Trophoblast cell (in vitro differentiated cells and primary cell): ENCODE results near the gene TOR2A.

Source experiments
- DNase-seq, 2 donors: peaks; one replicate each; pipeline ENCODE4 v3.0.0-alpha.2; 2016
- H2AFZ ChIP-seq: 2 replicates; pipeline ENCODE4 v1.6.1; 2013; ENCODE audit warnings: low read length, moderate library complexity, mild to moderate bottlenecking; ENCODE audit not compliant: insufficient read depth, poor library complexity
- H2AK5ac ChIP-seq: 2 replicates; pipeline ENCODE4 v1.6.1; 2013; ENCODE audit warnings: mild to moderate bottlenecking, low read length
- H2BK120ac ChIP-seq: 2 replicates; pipeline ENCODE4 v1.6.1; 2013; ENCODE audit warnings: low read length, mild to moderate bottlenecking, moderate library complexity; ENCODE audit not compliant: insufficient read depth, poor library complexity
- H2BK12ac ChIP-seq: 2 replicates; pipeline ENCODE4 v1.6.1; 2013; ENCODE audit warnings: mild to moderate bottlenecking, low read length, moderate library complexity
- H2BK5ac ChIP-seq: 2 replicates; pipeline ENCODE4 v1.6.1; 2013; ENCODE audit warnings: low read length, low read depth, moderate library complexity, mild to moderate bottlenecking; ENCODE audit not compliant: poor library complexity
- H3K14ac ChIP-seq: 2 replicates; pipeline ENCODE4 v1.6.1; 2013; ENCODE audit warnings: mild to moderate bottlenecking, low read length
- H3K18ac ChIP-seq: 2 replicates; pipeline ENCODE4 v1.6.1; 2013; ENCODE audit warnings: mild to moderate bottlenecking, low read length
- H3K23ac ChIP-seq: 2 replicates; pipeline ENCODE4 v1.6.1; 2013; ENCODE audit warnings: low read length
- H3K27ac ChIP-seq: 2 replicates; pipeline ENCODE4 v1.5.1; 2013; ENCODE audit warnings: low read depth, mild to moderate bottlenecking, inconsistent platforms, low read length, moderate library complexity
- H3K27me3 ChIP-seq: 2 replicates; pipeline ENCODE4 v1.6.1; 2013; ENCODE audit warnings: inconsistent platforms, mild to moderate bottlenecking, low read length, moderate library complexity; ENCODE audit not compliant: insufficient read depth
- H3K36me3 ChIP-seq, 2 experiments: 1 replicate in 1 of 2; 2 replicates in 1 of 2; pipeline ENCODE4 v1.6.1; 2013; ENCODE audit warnings: low read length in 2 of 2, mild to moderate bottlenecking in 2 of 2, moderate library complexity in 1 of 2; ENCODE audit not compliant: insufficient read depth in 2 of 2, control insufficient read depth in 1 of 2
- H3K4ac ChIP-seq: 2 replicates; pipeline ENCODE4 v1.6.1; 2013; ENCODE audit warnings: low read depth, mild to moderate bottlenecking, low read length, moderate library complexity
- H3K4me1 ChIP-seq, 2 experiments: 1 replicate in 1 of 2; 2 replicates in 1 of 2; pipeline ENCODE4 v1.6.1; 2013; ENCODE audit warnings: low read length in 2 of 2, mild to moderate bottlenecking in 2 of 2, moderate library complexity in 1 of 2; ENCODE audit not compliant: insufficient read depth in 2 of 2, control insufficient read depth in 1 of 2
- H3K4me2 ChIP-seq: 2 replicates; pipeline ENCODE4 v1.6.1; 2013; ENCODE audit warnings: inconsistent platforms, mild to moderate bottlenecking, low read length, moderate library complexity
- H3K4me3 ChIP-seq: 2 replicates; pipeline ENCODE4 v1.5.1; 2013; ENCODE audit warnings: mild to moderate bottlenecking, low read depth, low read length, inconsistent platforms
- H3K79me1 ChIP-seq: one replicate; pipeline ENCODE4 v1.6.1; 2013; ENCODE audit warnings: low read length
- H3K79me2 ChIP-seq: 2 replicates; pipeline ENCODE4 v1.6.1; 2013; ENCODE audit warnings: low read length, mild to moderate bottlenecking; ENCODE audit not compliant: control insufficient read depth, insufficient read depth, poor library complexity
- H3K9ac ChIP-seq: 2 replicates; pipeline ENCODE4 v1.6.1; 2013; ENCODE audit warnings: mild to moderate bottlenecking, low read length
- H3K9me3 ChIP-seq: 2 replicates; pipeline ENCODE4 v1.6.1; 2013; ENCODE audit warnings: low read depth, mild to moderate bottlenecking, control low read depth, inconsistent platforms, low read length; ENCODE audit not compliant: insufficient read depth
- H4K12ac ChIP-seq: 2 replicates; pipeline ENCODE4 v1.6.1; 2013; ENCODE audit warnings: low read depth, mild to moderate bottlenecking, low read length, moderate library complexity
- H4K8ac ChIP-seq: 2 replicates; pipeline ENCODE4 v1.6.1; 2013; ENCODE audit warnings: low read depth, mild to moderate bottlenecking, low read length, moderate library complexity
- H4K91ac ChIP-seq: one replicate; pipeline ENCODE4 v1.6.1; 2013; ENCODE audit warnings: low read depth, mild to moderate bottlenecking, low read length, moderate library complexity
- WGBS: extraction: QIAGEN DNeasy Blood & Tissue Kit; methylation state at CpG from one replicate; pipeline ENCODE4 v1.1.7; 2013; ENCODE audit warnings: missing lambda C conversion rate; ENCODE audit not compliant: insufficient read length, insufficient coverage; ENCODE audit errors: extremely low coverage; 5-methylcytosine and 5-hydroxymethylcytosine counted together

The TOR2A gene

DNA sequence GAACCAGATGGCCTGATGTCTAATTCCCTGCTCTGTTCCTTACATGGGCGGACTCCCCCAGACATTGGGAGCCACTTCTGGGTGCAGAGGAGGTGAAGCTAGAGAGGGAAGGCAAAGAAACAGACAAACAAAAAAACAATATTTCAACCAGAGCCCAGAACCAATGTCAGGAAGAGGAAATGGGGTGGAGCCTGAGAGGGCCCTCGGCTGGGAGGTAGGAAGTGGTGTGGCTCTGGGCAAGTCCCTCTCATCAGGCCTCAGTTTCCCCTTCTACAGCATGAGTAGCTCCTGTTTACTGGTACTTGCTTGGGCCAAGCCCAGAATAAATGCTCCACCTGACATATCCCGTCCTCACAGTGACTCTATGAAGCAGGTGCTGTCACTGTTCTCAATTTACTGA lies 32.3 kb upstream of the TOR2A start:
- Histone ChIP-seq H3K4me3 (no peak overlapping the region), H4K8ac (no peak overlapping the region), H2AK5ac (no peak overlapping the region), H2BK12ac (no peak overlapping the region), H3K23ac (no peak overlapping the region), H3K27ac (no peak overlapping the region), H3K79me1 (no peaks in the 10 kb centered on the region), H2AFZ (no peak overlapping the region), H4K12ac (no peak overlapping the region), H3K14ac (no peak overlapping the region), H2BK120ac (no peak overlapping the region), H3K4me2 (no peak overlapping the region), H3K79me2 (no peaks in the 10 kb centered on the region), H2BK5ac (no peak overlapping the region), H4K91ac (peak overlapping the region; percentile 22), H3K4ac (no peak overlapping the region), H3K4me1 (peaks cover 5 to 18% of the 10 kb centered on the region in 2 experiments), H3K9me3 (no peaks in the 10 kb centered on the region), H3K36me3 (no peaks in the 10 kb centered on the region), H3K27me3 (no peaks in the 10 kb centered on the region), H3K18ac (no peak overlapping the region), H3K9ac (no peak overlapping the region)
- WGBS = no CpG with 5 or more reads among the region's 3 CpGs
- no peak for DNase-seq

- H4K8ac ChIP-seq = no peak overlapping the region
- no peaks in the 10 kb centered on the region for H3K9me3 ChIP-seq
- H3K36me3 ChIP-seq = no peaks in the 10 kb centered on the region
- H3K79me1 ChIP-seq = peaks cover 2% of the 10 kb centered on the region
- no peaks in the 10 kb centered on the region for H3K27me3 ChIP-seq
- no peak overlapping the region for H2BK5ac ChIP-seq
- peaks cover 10 to 17% of the 10 kb centered on the region in 2 experiments for H3K4me1 ChIP-seq
- no peak overlapping the region for H3K4me3 ChIP-seq
- no peak overlapping the region for H2BK12ac ChIP-seq
- no peak overlapping the region for H3K4ac ChIP-seq
- no peak overlapping the region for H4K91ac ChIP-seq
- DNase-seq = peak in 1 of 2 donors; percentile 21
- no peak overlapping the region for H2AFZ ChIP-seq
- H3K79me2 ChIP-seq = no peaks in the 10 kb centered on the region
- H2AK5ac ChIP-seq = no peak overlapping the region
- H3K9ac ChIP-seq = no peak overlapping the region
- no peak overlapping the region for H4K12ac ChIP-seq
- H3K18ac ChIP-seq = no peak overlapping the region
- no peak overlapping the region for H3K27ac ChIP-seq
- no peak overlapping the region for H3K4me2 ChIP-seq
- WGBS = no CpG with 5 or more reads among the region's 1 CpG
- no peak overlapping the region for H2BK120ac ChIP-seq
- H3K14ac ChIP-seq = no peak overlapping the region
- H3K23ac ChIP-seq = no peak overlapping the region
Observed at GRCh38 chr9:127765418-127765817, 30.3 kb upstream of the TOR2A start.

DNA sequence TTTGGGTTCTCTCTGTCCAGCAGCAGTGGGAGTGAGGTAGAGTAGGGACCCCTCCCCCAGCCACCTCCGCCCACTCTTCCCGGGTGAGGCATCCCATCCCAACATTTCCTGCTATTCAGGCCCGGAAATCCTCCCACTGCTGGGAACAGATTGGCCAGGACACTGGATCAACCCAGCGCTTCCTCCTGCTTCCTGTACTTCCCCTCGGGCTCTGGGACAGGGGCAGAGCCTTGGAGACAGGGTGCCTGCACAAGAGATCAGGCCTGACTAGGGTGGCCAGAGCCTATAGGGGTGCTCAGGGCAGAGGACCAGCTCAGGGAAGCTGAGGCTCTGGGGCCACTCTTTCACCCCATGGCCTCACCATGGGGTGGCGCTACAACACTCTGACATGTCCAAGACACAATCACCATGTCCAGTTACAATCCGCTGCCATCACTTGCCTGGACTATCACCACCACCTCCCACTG lies 28.9 kb upstream of the TOR2A start:
- H2AK5ac ChIP-seq = no peak overlapping the region
- H3K79me2 ChIP-seq = no peaks in the 10 kb centered on the region
- H3K4me1 ChIP-seq = peaks cover 10 to 14% of the 10 kb centered on the region in 2 experiments
- H4K8ac ChIP-seq = no peak overlapping the region
- no peak overlapping the region for H2BK120ac ChIP-seq
- no peak overlapping the region for H4K12ac ChIP-seq
- no peak overlapping the region for H4K91ac ChIP-seq
- no peak overlapping the region for H3K23ac ChIP-seq
- no peak overlapping the region for H2BK5ac ChIP-seq
- no peaks in the 10 kb centered on the region for H3K27me3 ChIP-seq
- no peak overlapping the region for H2AFZ ChIP-seq
- peaks cover 2% of the 10 kb centered on the region for H3K79me1 ChIP-seq
- no peaks in the 10 kb centered on the region for H3K9me3 ChIP-seq
- no peaks in the 10 kb centered on the region for H3K36me3 ChIP-seq
- H3K4me2 ChIP-seq = no peak overlapping the region
- no CpG with 5 or more reads among the region's 7 CpGs for WGBS
- no peak overlapping the region for H3K4ac ChIP-seq
- H3K14ac ChIP-seq = no peak overlapping the region
- DNase-seq = peak in 1 of 2 donors; percentile 17
- H3K9ac ChIP-seq = no peak overlapping the region
- no peak overlapping the region for H3K4me3 ChIP-seq
- H2BK12ac ChIP-seq = no peak overlapping the region
- no peak overlapping the region for H3K27ac ChIP-seq
- no peak overlapping the region for H3K18ac ChIP-seq

- Histone ChIP-seq H3K4ac (no peak overlapping the region), H2BK5ac (no peak overlapping the region), H3K27ac (no peak overlapping the region), H3K9me3 (no peaks in the 10 kb centered on the region), H3K23ac (no peak overlapping the region), H3K79me2 (no peaks in the 10 kb centered on the region), H4K12ac (no peak overlapping the region), H2BK12ac (no peak overlapping the region), H3K27me3 (no peaks in the 10 kb centered on the region), H2BK120ac (no peak overlapping the region), H2AFZ (no peak overlapping the region), H3K4me1 (peaks cover 6 to 10% of the 10 kb centered on the region in 2 experiments), H3K79me1 (peaks cover 2% of the 10 kb centered on the region), H3K14ac (no peak overlapping the region), H3K18ac (no peak overlapping the region), H4K8ac (no peak overlapping the region), H3K4me3 (no peak overlapping the region), H3K36me3 (no peaks in the 10 kb centered on the region), H3K4me2 (no peak overlapping the region), H4K91ac (no peak overlapping the region), H2AK5ac (no peak overlapping the region), H3K9ac (no peak overlapping the region)
- DNase-seq = no peak
- no CpG with 5 or more reads among the region's 16 CpGs for WGBS
Observed at GRCh38 chr9:127762111-127762676, 27.1 kb upstream of the TOR2A start.
